CD14-positive monocyte (primary cell): ENCODE measurements around the gene MALSU1. TPM values are rescaled to one million over a fixed set of nuclear protein-coding genes. Genes with fewer than 3 reads are reported as not detected.

ENCODE experiments used
- DNase-seq, 3 donors: peaks; one replicate each; pipeline ENCODE4 v3.0.0-alpha.2; 2011 to 2022
- H2AFZ ChIP-seq: 2 replicates; pipeline ENCODE4 v1.6.0; 2012; ENCODE audit warnings: mild to moderate bottlenecking, low read depth, low read length, inconsistent platforms; ENCODE audit not compliant: insufficient read depth, poor library complexity, severe bottlenecking
- H3K27ac ChIP-seq, 2 donors: 1 replicate in 1 of 2; 2 replicates in 1 of 2; pipeline ENCODE4 v1.5.1; 2012 to 2013; ENCODE audit warnings: low read length in 2 of 2, control low read depth in 1 of 2, inconsistent platforms in 1 of 2, low read depth in 1 of 2, mild to moderate bottlenecking in 1 of 2
- H3K27me3 ChIP-seq, 2 donors: one replicate each; pipeline versions ENCODE4 v1.6.0 to v1.6.1; 2011 to 2013; ENCODE audit warnings: low read length in 2 of 2; ENCODE audit not compliant: control insufficient read depth in 2 of 2, insufficient read depth in 2 of 2
- H3K36me3 ChIP-seq, 2 donors: replicated peaks in 1 of 2; 1 replicate in 1 of 2; 2 replicates in 1 of 2; pipeline versions ENCODE4 v1.5.1 to v1.6.1; 2012 to 2013; ENCODE audit warnings: low read length in 2 of 2, control low read depth in 1 of 2, inconsistent platforms in 1 of 2, mild to moderate bottlenecking in 1 of 2; ENCODE audit not compliant: insufficient read depth in 2 of 2, control insufficient read depth in 1 of 2
- H3K4me1 ChIP-seq, 2 donors: 1 replicate in 1 of 2; 2 replicates in 1 of 2; pipeline versions ENCODE4 v1.5.1 to v1.6.1; 2012 to 2013; ENCODE audit warnings: low read length in 2 of 2, control low read depth in 1 of 2, inconsistent platforms in 1 of 2, mild to moderate bottlenecking in 1 of 2, moderate library complexity in 1 of 2; ENCODE audit not compliant: insufficient read depth in 2 of 2, control insufficient read depth in 1 of 2
- H3K4me2 ChIP-seq: replicated peaks from 2 replicates; pipeline ENCODE3; 2012; ENCODE audit warnings: low read length, moderate library complexity, mild to moderate bottlenecking; ENCODE audit not compliant: poor library complexity, severe bottlenecking; ENCODE audit errors: extremely low read depth
- H3K4me3 ChIP-seq, 3 experiments: fragments of 200-600 bp in 1 of 3; sonication (generic) in 1 of 3; replicated peaks in 1 of 3; 1 replicate in 2 of 3; 2 replicates in 1 of 3; pipeline ENCODE4 v1.5.1; 2011 to 2013; ENCODE audit warnings: low read length in 3 of 3, mild to moderate bottlenecking in 3 of 3, control low read depth in 2 of 3, low read depth in 2 of 3, inconsistent platforms in 1 of 3, moderate library complexity in 1 of 3
- H3K79me2 ChIP-seq: 2 replicates; pipeline ENCODE4 v1.6.0; 2012; ENCODE audit warnings: mild to moderate bottlenecking, control low read depth, inconsistent platforms, low read length, moderate library complexity; ENCODE audit not compliant: insufficient read depth
- H3K9ac ChIP-seq: 2 replicates; pipeline ENCODE4 v1.6.0; 2017; ENCODE audit warnings: low read length, mild to moderate bottlenecking; ENCODE audit not compliant: insufficient read depth, poor library complexity, severe bottlenecking
- H3K9me3 ChIP-seq, 2 donors: replicated peaks in 1 of 2; 1 replicate in 1 of 2; 2 replicates in 1 of 2; pipeline versions ENCODE4 v1.5.1 to v1.6.1; 2012 to 2013; ENCODE audit warnings: low read length in 2 of 2, control low read depth in 1 of 2; ENCODE audit not compliant: control insufficient read depth in 1 of 2, insufficient read depth in 1 of 2
- H4K20me1 ChIP-seq: 2 replicates; pipeline ENCODE4 v1.6.0; 2012; ENCODE audit warnings: mild to moderate bottlenecking, low read length, control low read depth, moderate library complexity; ENCODE audit not compliant: insufficient read depth
- H3K27ac Mint-ChIP-seq, 7 donors: one replicate each; pipeline ENCODE4 v1.8.0; 2020; ENCODE audit warnings: mild to moderate bottlenecking in 7 of 7, mixed read lengths in 7 of 7, moderate library complexity in 6 of 7, inconsistent platforms in 2 of 7
- H3K27me3 Mint-ChIP-seq, 3 donors: one replicate each; pipeline ENCODE4 v1.8.0; 2021 to 2022; ENCODE audit warnings: low read depth in 3 of 3, mild to moderate bottlenecking in 3 of 3, mixed read lengths in 3 of 3, moderate library complexity in 3 of 3, inconsistent platforms in 1 of 3
- H3K36me3 Mint-ChIP-seq, 2 donors: one replicate each; pipeline ENCODE4 v1.8.0; 2020; ENCODE audit warnings: mixed read lengths in 2 of 2, inconsistent platforms in 1 of 2, mild to moderate bottlenecking in 1 of 2
- H3K4me1 Mint-ChIP-seq: one replicate; pipeline ENCODE4 v1.8.0; 2020; ENCODE audit warnings: mild to moderate bottlenecking, mixed read lengths
- H3K4me3 Mint-ChIP-seq, 2 donors: one replicate each; pipeline ENCODE4 v1.8.0; 2020; ENCODE audit warnings: mild to moderate bottlenecking in 2 of 2, mixed read lengths in 2 of 2, moderate library complexity in 1 of 2
- H3K9me3 Mint-ChIP-seq, 7 donors: one replicate each; pipeline ENCODE4 v1.8.0; 2020 to 2022; ENCODE audit warnings: mixed read lengths in 7 of 7, mild to moderate bottlenecking in 6 of 7, moderate library complexity in 6 of 7, inconsistent platforms in 2 of 7
- WGBS: methylation state at CpG from one replicate; pipeline ENCODE4 v1.1.5; 2013; ENCODE audit warnings: missing lambda C conversion rate; ENCODE audit not compliant: insufficient coverage; 5-methylcytosine and 5-hydroxymethylcytosine counted together
- intact Hi-C, 2 donors: fragments of 100-400 bp; cut with micrococcal nuclease; formaldehyde crosslinking; loops; one replicate each; pipeline versions ENCODE4 v1.15.0 to v1.15.1; 2023
- polyA plus RNA-seq, 3 donors: library from polyadenylated mRNA; depleted of rRNA in 1 of 3; unstranded in 2 of 3; stranded (reverse) in 1 of 3; fragments of 300-500 nt in 2 of 3; fragments of >200 nt in 1 of 3; fragmentation: Illumina TruSeq in 2 of 3; gene quantifications; 1 replicate in 2 of 3; 2 replicates in 1 of 3; pipeline ENCODE4 v1.2.3, GENCODE V29; 2012 to 2021
- TF ChIP-seq, protein P1 (sequence below): fragments of 200-600 bp; IDR thresholded peaks from one replicate; pipeline ENCODE4 v1.8.0; 2022; ENCODE audit warnings: antibody characterized with exemption, mild to moderate bottlenecking

Gene MALSU1
- polyA plus RNA-seq, 3 donors, result 16.8 to 41.5 (median 41.4) TPM

DNA sequence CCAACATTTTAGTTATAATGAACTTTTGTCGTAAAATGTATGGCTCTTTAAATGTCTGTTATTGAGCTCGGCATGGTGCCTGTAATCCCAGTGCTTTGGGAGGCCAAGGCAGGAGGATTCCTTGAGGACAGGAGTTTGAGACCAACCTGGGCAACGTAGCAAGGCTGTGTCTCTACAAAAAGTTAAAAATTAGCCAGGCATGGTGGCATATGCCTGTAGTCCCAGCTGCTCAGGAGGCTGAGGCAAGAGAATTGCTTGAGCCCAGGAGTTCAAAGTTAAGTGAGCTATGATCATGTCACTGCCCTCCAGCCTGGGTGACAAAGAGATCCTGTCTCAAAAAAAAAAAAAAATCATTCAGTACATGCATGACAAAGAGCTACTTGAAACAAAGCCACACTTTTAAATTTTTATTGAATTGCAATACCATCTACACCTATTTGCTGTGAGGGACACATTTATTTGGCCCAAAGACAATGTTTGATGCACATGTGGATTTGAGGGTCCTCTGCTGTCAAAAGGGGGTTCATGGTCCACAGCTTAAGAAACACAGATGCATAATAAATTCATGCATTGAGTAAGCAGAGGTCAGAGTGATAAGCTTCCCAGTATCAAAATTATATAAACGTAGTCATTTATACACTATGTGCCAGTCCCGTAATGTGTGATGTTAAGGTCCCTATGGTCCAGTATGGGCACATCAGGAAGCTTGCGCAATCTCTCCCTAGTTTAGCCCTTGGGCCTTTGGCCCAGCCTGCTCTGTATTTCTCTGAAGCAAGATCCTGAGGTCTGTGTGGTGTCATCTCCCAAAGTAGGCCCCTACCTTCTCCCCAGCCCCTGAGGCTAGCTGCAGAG lies 4.4 kb upstream of the MALSU1 start:
- Histone ChIP-seq H3K79me2 (peaks cover 7% of the 10 kb centered on the region), H3K9ac (no peak overlapping the region), H3K36me3 (no peaks in the 10 kb centered on the region), H3K4me2 (no peak overlapping the region), H3K4me3 (no peak overlapping the region), H3K4me1 (peaks cover 9 to 19% of the 10 kb centered on the region in 2 donors), H3K27me3 (no peaks in the 10 kb centered on the region), H3K27ac (no peak overlapping the region), H4K20me1 (no peaks in the 10 kb centered on the region), H3K9me3 (no peaks in the 10 kb centered on the region), H2AFZ (peak overlapping the region; percentile 14)
- Mint-ChIP-seq H3K36me3 (no peaks in the 10 kb centered on the region), H3K27me3 (peaks cover 0 to 3% (median 0%) of the 10 kb centered on the region in 3 donors), H3K4me3 (no peak overlapping the region), H3K27ac (peak overlapping the region in 3 of 7 donors; percentile 1 to 40 (median 18)), H3K9me3 (peaks cover 0 to 3% (median 0%) of the 10 kb centered on the region in 7 donors), H3K4me1 (peaks cover 12% of the 10 kb centered on the region)
- TF ChIP-seq, protein P1, sequence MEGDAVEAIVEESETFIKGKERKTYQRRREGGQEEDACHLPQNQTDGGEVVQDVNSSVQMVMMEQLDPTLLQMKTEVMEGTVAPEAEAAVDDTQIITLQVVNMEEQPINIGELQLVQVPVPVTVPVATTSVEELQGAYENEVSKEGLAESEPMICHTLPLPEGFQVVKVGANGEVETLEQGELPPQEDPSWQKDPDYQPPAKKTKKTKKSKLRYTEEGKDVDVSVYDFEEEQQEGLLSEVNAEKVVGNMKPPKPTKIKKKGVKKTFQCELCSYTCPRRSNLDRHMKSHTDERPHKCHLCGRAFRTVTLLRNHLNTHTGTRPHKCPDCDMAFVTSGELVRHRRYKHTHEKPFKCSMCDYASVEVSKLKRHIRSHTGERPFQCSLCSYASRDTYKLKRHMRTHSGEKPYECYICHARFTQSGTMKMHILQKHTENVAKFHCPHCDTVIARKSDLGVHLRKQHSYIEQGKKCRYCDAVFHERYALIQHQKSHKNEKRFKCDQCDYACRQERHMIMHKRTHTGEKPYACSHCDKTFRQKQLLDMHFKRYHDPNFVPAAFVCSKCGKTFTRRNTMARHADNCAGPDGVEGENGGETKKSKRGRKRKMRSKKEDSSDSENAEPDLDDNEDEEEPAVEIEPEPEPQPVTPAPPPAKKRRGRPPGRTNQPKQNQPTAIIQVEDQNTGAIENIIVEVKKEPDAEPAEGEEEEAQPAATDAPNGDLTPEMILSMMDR, result no peak
- intact Hi-C loops, result no loop called here
- WGBS, result 83% methylated on average over 3 of the region's 6 CpGs
- peak in 2 of 3 donors; percentile 16 to 43 for DNase-seq

DNA sequence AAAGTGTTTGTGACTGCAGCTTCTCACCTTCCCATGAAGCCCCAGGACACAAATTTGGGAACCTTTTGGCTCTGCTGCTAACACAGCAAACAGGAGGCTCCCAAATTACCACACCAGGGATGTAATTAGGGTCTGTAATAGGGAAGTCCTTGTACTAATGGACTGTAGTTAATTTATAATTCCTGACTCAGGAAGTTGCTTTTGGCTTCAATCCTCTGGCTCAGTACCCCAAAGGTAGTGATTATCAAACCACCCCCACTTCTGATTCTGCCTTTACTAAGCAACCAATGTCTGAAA lies 3.8 kb upstream of the MALSU1 start:
- H3K27ac Mint-ChIP-seq, result peak overlapping the region in 3 of 7 donors; percentile 1 to 40 (median 18)

More for the DNA sequence above, 3.8 kb upstream of the MALSU1 start:
- no peaks in the 10 kb centered on the region for H3K9me3 ChIP-seq
- Mint-ChIP-seq H3K4me1 (peaks cover 18% of the 10 kb centered on the region), H3K36me3 (no peaks in the 10 kb centered on the region), H3K4me3 (no peak overlapping the region), H3K9me3 (peaks cover 0 to 3% (median 0%) of the 10 kb centered on the region in 7 donors), H3K27me3 (peaks cover 0 to 3% (median 0%) of the 10 kb centered on the region in 3 donors)
- no peak for DNase-seq
- no peak overlapping the region for H3K4me2 ChIP-seq
- H3K36me3 ChIP-seq, result no peaks in the 10 kb centered on the region
- peak overlapping the region; percentile 14 for H2AFZ ChIP-seq
- no peaks in the 10 kb centered on the region for H3K27me3 ChIP-seq
- H3K79me2 ChIP-seq, result peaks cover 13% of the 10 kb centered on the region
- TF ChIP-seq, protein P1, result no peak
- no peak overlapping the region for H3K27ac ChIP-seq
- H4K20me1 ChIP-seq, result no peaks in the 10 kb centered on the region
- intact Hi-C loops, result no loop called here
- no peak overlapping the region for H3K4me3 ChIP-seq
- peaks cover 15 to 25% of the 10 kb centered on the region in 2 donors for H3K4me1 ChIP-seq
- no peak overlapping the region for H3K9ac ChIP-seq
